ENCODE measurements around the gene L3MBTL4.

Gene L3MBTL4

GRCh38 chr18:5967666-5968065 lies 447.0 kb downstream of the L3MBTL4 start:
- no peak overlapping the region for H3K27ac ChIP-seq
- H3K4me3 ChIP-seq: no peak overlapping the region
- DNase-seq (ENCODE audit: low spot score): no peak
- no peak for TF ChIP-seq CTCF (IDR thresholded peaks at IDR 0.05)

GRCh38 chr18:5967007-5967406 lies 447.7 kb downstream of the L3MBTL4 start:
- no peak for DNase-seq (ENCODE audit: low spot score)
- no peak for TF ChIP-seq CTCF (IDR thresholded peaks at IDR 0.05)
- H3K4me3 ChIP-seq: no peak overlapping the region
- H3K27ac ChIP-seq: no peak overlapping the region

- Histone ChIP-seq H3K27ac (no peak overlapping the region), H3K4me3 (no peak overlapping the region)
- no peak for DNase-seq (ENCODE audit: low spot score)
- TF ChIP-seq CTCF (IDR thresholded peaks at IDR 0.05): no peak
Measured at GRCh38 chr18:5966514-5966913, 448.2 kb downstream of the L3MBTL4 start.

GRCh38 chr18:5964996-5965395 lies 449.7 kb downstream of the L3MBTL4 start:
- Histone ChIP-seq H3K27ac (no peak overlapping the region), H3K4me3 (no peak overlapping the region)
- no peak for TF ChIP-seq CTCF (IDR thresholded peaks at IDR 0.05)
- DNase-seq (ENCODE audit: low spot score): no peak

GRCh38 chr18:5964596-5964995 lies 450.1 kb downstream of the L3MBTL4 start:
- TF ChIP-seq CTCF (IDR thresholded peaks at IDR 0.05): no peak
- Histone ChIP-seq H3K27ac (no peak overlapping the region), H3K4me3 (no peak overlapping the region)
- no peak for DNase-seq (ENCODE audit: low spot score)

GRCh38 chr18:5964108-5964507 lies 450.6 kb downstream of the L3MBTL4 start:
- H3K27ac ChIP-seq: no peak overlapping the region
- H3K4me3 ChIP-seq: no peak overlapping the region
- no peak for TF ChIP-seq CTCF (IDR thresholded peaks at IDR 0.05)
- no peak for DNase-seq (ENCODE audit: low spot score)

- TF ChIP-seq CTCF (IDR thresholded peaks at IDR 0.05): no peak
- Histone ChIP-seq H3K27ac (no peak overlapping the region), H3K4me3 (no peak overlapping the region)
- DNase-seq (ENCODE audit: low spot score): no peak
Measured at GRCh38 chr18:5963267-5963666, 451.4 kb downstream of the L3MBTL4 start.

All from coronary artery (tissue), 2 donors.